H9 (cell line): ENCODE results near the gene P2RX7. TPM values are rescaled to one million over a fixed set of nuclear protein-coding genes. Genes with fewer than 3 reads are reported as not detected.
A peak's percentile ranks its signal among the peaks of the same experiment; 100 is the strongest.

Experiments
- DNase-seq: peaks from one replicate; pipeline ENCODE4 v3.0.0-alpha.2; 2017
- H2AFZ ChIP-seq: one replicate; pipeline ENCODE4 v1.6.1; 2013; ENCODE audit warnings: mild to moderate bottlenecking, low read length, control low read depth, moderate library complexity
- H2AK5ac ChIP-seq: 2 replicates; pipeline ENCODE4 v1.6.1; 2013; ENCODE audit warnings: low read length, control low read depth, mixed read lengths; ENCODE audit not compliant: insufficient read length
- H2BK120ac ChIP-seq: one replicate; pipeline ENCODE4 v1.6.1; 2013; ENCODE audit warnings: low read depth, mild to moderate bottlenecking, low read length, control low read depth, inconsistent platforms; ENCODE audit not compliant: poor library complexity, severe bottlenecking
- H2BK12ac ChIP-seq: 2 replicates; pipeline ENCODE4 v1.6.1; 2013; ENCODE audit warnings: low read length, control low read depth, mixed read lengths, low read depth; ENCODE audit not compliant: insufficient read length
- H2BK15ac ChIP-seq: 2 replicates; pipeline ENCODE4 v1.6.1; 2013; ENCODE audit warnings: low read depth, low read length, control low read depth
- H2BK20ac ChIP-seq: one replicate; pipeline ENCODE4 v1.6.1; 2013; ENCODE audit warnings: low read depth, mild to moderate bottlenecking, low read length, control low read depth, inconsistent platforms; ENCODE audit not compliant: poor library complexity, severe bottlenecking
- H2BK5ac ChIP-seq: 2 replicates; pipeline ENCODE4 v1.6.1; 2013; ENCODE audit warnings: low read length, control low read depth, mixed read lengths; ENCODE audit not compliant: insufficient read length
- H3K14ac ChIP-seq: 2 replicates; pipeline ENCODE4 v1.6.1; 2013; ENCODE audit warnings: low read length, control low read depth; ENCODE audit not compliant: insufficient read depth
- H3K18ac ChIP-seq: 2 replicates; pipeline ENCODE4 v1.6.1; 2013; ENCODE audit warnings: low read depth, mild to moderate bottlenecking, mixed read lengths, low read length, control low read depth; ENCODE audit not compliant: insufficient read length
- H3K23ac ChIP-seq: 2 replicates; pipeline ENCODE4 v1.6.1; 2013; ENCODE audit warnings: low read length, control low read depth, mixed read lengths, low read depth; ENCODE audit not compliant: insufficient read length
- H3K23me2 ChIP-seq: 2 replicates; pipeline ENCODE4 v1.6.1; 2013; ENCODE audit warnings: low read depth, mild to moderate bottlenecking, mixed read lengths, low read length, control low read depth; ENCODE audit not compliant: insufficient read length, poor library complexity, severe bottlenecking
- H3K27ac ChIP-seq: 2 replicates; pipeline ENCODE4 v1.5.1; 2013; ENCODE audit warnings: low read length, control low read depth, mixed read lengths, low read depth; ENCODE audit not compliant: insufficient read length
- H3K27me3 ChIP-seq: 2 replicates; pipeline ENCODE4 v1.6.1; 2013; ENCODE audit warnings: low read length, control low read depth, inconsistent platforms; ENCODE audit not compliant: insufficient read depth
- H3K4ac ChIP-seq: 2 replicates; pipeline ENCODE4 v1.6.1; 2013; ENCODE audit warnings: low read depth, mild to moderate bottlenecking, control low read depth, inconsistent platforms, low read length, moderate library complexity
- H3K4me1 ChIP-seq: 2 replicates; pipeline ENCODE4 v1.6.1; 2013; ENCODE audit warnings: low read length, control low read depth, inconsistent platforms; ENCODE audit not compliant: insufficient read depth
- H3K4me2 ChIP-seq: 2 replicates; pipeline ENCODE4 v1.6.1; 2013; ENCODE audit warnings: low read length, control low read depth, mixed read lengths; ENCODE audit not compliant: insufficient read length, insufficient read depth
- H3K56ac ChIP-seq: 2 replicates; pipeline ENCODE4 v1.6.1; 2013; ENCODE audit warnings: low read depth, mild to moderate bottlenecking, mixed read lengths, low read length, control low read depth; ENCODE audit not compliant: insufficient read length
- H3K79me1 ChIP-seq: 2 replicates; pipeline ENCODE4 v1.6.1; 2013; ENCODE audit warnings: low read depth, mild to moderate bottlenecking, moderate library complexity, low read length, control low read depth, inconsistent platforms; ENCODE audit not compliant: insufficient read depth, poor library complexity, severe bottlenecking
- H3K79me2 ChIP-seq: 2 replicates; pipeline ENCODE4 v1.6.1; 2013; ENCODE audit warnings: low read length, control low read depth, inconsistent platforms; ENCODE audit not compliant: insufficient read depth
- H3K9ac ChIP-seq: 2 replicates; pipeline ENCODE4 v1.6.1; 2013; ENCODE audit warnings: low read length, control low read depth, mixed read lengths; ENCODE audit not compliant: insufficient read length; ENCODE audit errors: extremely low read depth
- H3K9me3 ChIP-seq: one replicate; pipeline ENCODE4 v1.6.1; 2013; ENCODE audit warnings: low read depth, low read length, inconsistent platforms; ENCODE audit not compliant: control insufficient read depth
- H3T11ph ChIP-seq: one replicate; pipeline ENCODE4 v1.6.1; 2013; ENCODE audit warnings: mild to moderate bottlenecking, low read length, control low read depth, inconsistent platforms
- H4K20me1 ChIP-seq: one replicate; pipeline ENCODE4 v1.6.1; 2013; ENCODE audit not compliant: control insufficient read depth, insufficient read length, insufficient read depth
- H4K5ac ChIP-seq: 2 replicates; pipeline ENCODE4 v1.6.1; 2013; ENCODE audit warnings: low read depth, mild to moderate bottlenecking, mixed read lengths, low read length, control low read depth; ENCODE audit not compliant: insufficient read length
- H4K8ac ChIP-seq: replicated peaks from 2 replicates; pipeline ENCODE4 v1.6.1; 2013; ENCODE audit warnings: low read length, control low read depth, mixed read lengths, low read depth; ENCODE audit not compliant: insufficient read length
- H4K91ac ChIP-seq: 2 replicates; pipeline ENCODE4 v1.6.1; 2013; ENCODE audit warnings: low read depth, mild to moderate bottlenecking, moderate library complexity, mixed read lengths, low read length, control low read depth; ENCODE audit not compliant: insufficient read length
- H3K27ac Mint-ChIP-seq, 3 experiments: 2 replicates in 2 of 3; 3 replicates in 1 of 3; pipeline ENCODE4 v1.8.0; 2020 to 2021; ENCODE audit warnings: mixed read lengths in 3 of 3, mild to moderate bottlenecking in 1 of 3, moderate library complexity in 1 of 3
- H3K27me3 Mint-ChIP-seq: 2 replicates; pipeline ENCODE4 v1.8.0; 2021; ENCODE audit warnings: low read depth, mild to moderate bottlenecking, moderate library complexity, mixed read lengths
- H3K36me3 Mint-ChIP-seq, 3 experiments: 2 replicates in 2 of 3; 3 replicates in 1 of 3; pipeline ENCODE4 v1.8.0; 2020 to 2021; ENCODE audit warnings: low read depth in 3 of 3, mixed read lengths in 3 of 3; ENCODE audit not compliant: insufficient read depth in 1 of 3
- H3K4me1 Mint-ChIP-seq, 2 experiments: 2 replicates each; pipeline ENCODE4 v1.8.0; 2020; ENCODE audit warnings: mixed read lengths in 2 of 2
- H3K4me3 Mint-ChIP-seq, 2 experiments: 2 replicates in 1 of 2; 3 replicates in 1 of 2; pipeline ENCODE4 v1.8.0; 2020 to 2021; ENCODE audit warnings: mild to moderate bottlenecking in 2 of 2, mixed read lengths in 2 of 2, moderate library complexity in 1 of 2
- H3K9me3 Mint-ChIP-seq, 2 experiments: 2 replicates in 1 of 2; 3 replicates in 1 of 2; pipeline ENCODE4 v1.8.0; 2020; ENCODE audit warnings: mild to moderate bottlenecking in 2 of 2, mixed read lengths in 2 of 2, moderate library complexity in 1 of 2
- WGBS: extraction: QIAGEN DNeasy Blood & Tissue Kit; methylation state at CpG from one replicate; pipeline ENCODE4 v1.1.7; 2013; ENCODE audit warnings: missing lambda C conversion rate, low lambda C conversion rate, mixed read lengths; ENCODE audit not compliant: insufficient read length; ENCODE audit errors: extremely low coverage; 5-methylcytosine and 5-hydroxymethylcytosine counted together
- long read RNA-seq: library from polyadenylated mRNA; unstranded; transcript quantifications from one replicate; pipeline ENCODE4 v2.0.0, GENCODE V29; 2020
- total RNA-seq: library from RNA; stranded (reverse); gene quantifications from 2 replicates; pipeline ENCODE4 v1.2.1, GENCODE V29; 2021
- TF ChIP-seq, protein P1 (sequence below): fragments of 200-600 bp; sonication (generic); conservative IDR thresholded peaks from 3 replicates; pipeline ENCODE4 v1.8.0; 2021; ENCODE audit warnings: antibody characterized with exemption, mild to moderate bottlenecking

Gene P2RX7
- total RNA-seq, result 0.09 TPM in 1 of 2 replicates, not detected in the other
- long read RNA-seq, full-length matches to known transcripts, result 1 of 1 reads
- long read RNA-seq, partial matches to known transcripts, result 0 of 1 reads
- long read RNA-seq, other reads (novel, unspliced or antisense), result 0 of 1 reads

DNA sequence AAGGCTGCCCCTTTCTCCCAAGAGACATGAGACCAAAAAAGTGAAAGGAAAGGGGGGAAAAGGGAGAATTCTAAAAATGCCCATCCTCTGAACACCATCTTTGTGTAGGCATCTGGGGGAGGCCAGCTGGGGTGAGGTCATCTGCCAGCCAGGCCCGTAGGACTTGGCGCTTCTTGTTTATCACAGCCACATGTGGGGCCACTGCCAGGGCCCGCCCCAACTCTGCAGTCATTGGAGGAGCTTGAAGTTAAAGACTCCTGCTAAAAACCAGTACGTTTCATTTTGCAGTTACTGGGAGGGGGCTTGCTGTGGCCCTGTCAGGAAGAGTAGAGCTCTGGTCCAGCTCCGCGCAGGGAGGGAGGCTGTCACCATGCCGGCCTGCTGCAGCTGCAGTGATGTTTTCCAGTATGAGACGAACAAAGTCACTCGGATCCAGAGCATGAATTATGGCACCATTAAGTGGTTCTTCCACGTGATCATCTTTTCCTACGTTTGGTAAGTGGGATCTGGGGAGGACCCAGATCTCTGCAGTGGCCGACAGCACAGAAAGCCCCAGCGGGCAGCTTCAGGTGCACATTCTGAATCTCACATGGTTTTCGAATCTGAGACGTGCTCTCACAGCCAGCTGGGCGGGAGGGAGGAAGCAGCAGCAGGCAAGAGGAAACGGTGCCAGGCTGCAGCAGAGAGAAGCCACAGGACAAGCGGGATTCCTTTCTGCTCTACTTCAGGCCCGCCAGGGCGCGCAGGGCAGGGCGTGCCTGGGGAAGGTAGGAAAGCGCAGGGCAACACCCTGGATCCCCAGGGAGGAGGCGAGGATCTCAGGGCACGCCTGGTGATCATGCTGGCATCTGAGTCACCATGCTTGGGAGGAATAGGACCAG lies at the start of gene P2RX7:
Gene P2RX7 (plus strand): TSS at position 276 of the 881 bp plus-strand sequence. CDS start 95 bp downstream, at position 371.
- peak within 1 kb of the TSS in 1 of 3 experiments; percentile 24; a peak in 1 of 7 replicates for H3K27ac Mint-ChIP-seq
- no peak within 1 kb of the TSS for H3K9ac ChIP-seq

More for the DNA sequence above, at the start of gene P2RX7:
- Histone ChIP-seq H3K79me2 (no peaks in the 10 kb centered on the region), H3K23ac (no peak within 1 kb of the TSS), H4K20me1 (no peaks in the 10 kb centered on the region), H2BK120ac (no peak within 1 kb of the TSS), H3T11ph (no peak within 1 kb of the TSS), H2AFZ (no peak within 1 kb of the TSS), H3K4me2 (peak within 1 kb of the TSS; percentile 42), H3K14ac (no peak within 1 kb of the TSS), H2BK20ac (no peak within 1 kb of the TSS), H3K4ac (no peak within 1 kb of the TSS), H4K8ac (no peak within 1 kb of the TSS), H4K5ac (no peak within 1 kb of the TSS), H3K79me1 (no peaks in the 10 kb centered on the region), H3K56ac (no peak within 1 kb of the TSS), H2BK5ac (no peak within 1 kb of the TSS), H2BK15ac (no peak within 1 kb of the TSS), H4K91ac (no peak within 1 kb of the TSS), H3K27me3 (no peaks in the 10 kb centered on the region), H3K27ac (no peak within 1 kb of the TSS), H3K9me3 (no peaks in the 10 kb centered on the region), H3K23me2 (peaks cover 6% of the 10 kb centered on the region), H2BK12ac (no peak within 1 kb of the TSS), H2AK5ac (no peak within 1 kb of the TSS), H3K4me1 (no peaks in the 10 kb centered on the region), H3K18ac (no peak within 1 kb of the TSS)
- H3K9me3 Mint-ChIP-seq, result no peaks in the 10 kb centered on the region; a peak in 1 of 5 replicates
- TF ChIP-seq, protein P1, sequence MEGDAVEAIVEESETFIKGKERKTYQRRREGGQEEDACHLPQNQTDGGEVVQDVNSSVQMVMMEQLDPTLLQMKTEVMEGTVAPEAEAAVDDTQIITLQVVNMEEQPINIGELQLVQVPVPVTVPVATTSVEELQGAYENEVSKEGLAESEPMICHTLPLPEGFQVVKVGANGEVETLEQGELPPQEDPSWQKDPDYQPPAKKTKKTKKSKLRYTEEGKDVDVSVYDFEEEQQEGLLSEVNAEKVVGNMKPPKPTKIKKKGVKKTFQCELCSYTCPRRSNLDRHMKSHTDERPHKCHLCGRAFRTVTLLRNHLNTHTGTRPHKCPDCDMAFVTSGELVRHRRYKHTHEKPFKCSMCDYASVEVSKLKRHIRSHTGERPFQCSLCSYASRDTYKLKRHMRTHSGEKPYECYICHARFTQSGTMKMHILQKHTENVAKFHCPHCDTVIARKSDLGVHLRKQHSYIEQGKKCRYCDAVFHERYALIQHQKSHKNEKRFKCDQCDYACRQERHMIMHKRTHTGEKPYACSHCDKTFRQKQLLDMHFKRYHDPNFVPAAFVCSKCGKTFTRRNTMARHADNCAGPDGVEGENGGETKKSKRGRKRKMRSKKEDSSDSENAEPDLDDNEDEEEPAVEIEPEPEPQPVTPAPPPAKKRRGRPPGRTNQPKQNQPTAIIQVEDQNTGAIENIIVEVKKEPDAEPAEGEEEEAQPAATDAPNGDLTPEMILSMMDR, result peak; percentile 14; the same call in 1 of the 3 replicates
- DNase-seq, result peak; percentile 89
- H3K27me3 Mint-ChIP-seq, result peaks cover 39% of the 10 kb centered on the region
- peak within 1 kb of the TSS; percentile 53 to 78 for H3K4me3 Mint-ChIP-seq
- H3K36me3 Mint-ChIP-seq, result no peaks in the 10 kb centered on the region
- H3K4me1 Mint-ChIP-seq, result peaks cover 13 to 16% of the 10 kb centered on the region in 2 experiments
- no CpG with 5 or more reads among the region's 25 CpGs for WGBS
